ENCODE measurements around the gene STRIT1. TPM values are rescaled to one million over a fixed set of nuclear protein-coding genes. Genes with fewer than 3 reads are reported as not detected.

STRIT1 gene
- total and polyA plus RNA-seq, 8 donors = 1.4 TPM; not detected in 7

DNA sequence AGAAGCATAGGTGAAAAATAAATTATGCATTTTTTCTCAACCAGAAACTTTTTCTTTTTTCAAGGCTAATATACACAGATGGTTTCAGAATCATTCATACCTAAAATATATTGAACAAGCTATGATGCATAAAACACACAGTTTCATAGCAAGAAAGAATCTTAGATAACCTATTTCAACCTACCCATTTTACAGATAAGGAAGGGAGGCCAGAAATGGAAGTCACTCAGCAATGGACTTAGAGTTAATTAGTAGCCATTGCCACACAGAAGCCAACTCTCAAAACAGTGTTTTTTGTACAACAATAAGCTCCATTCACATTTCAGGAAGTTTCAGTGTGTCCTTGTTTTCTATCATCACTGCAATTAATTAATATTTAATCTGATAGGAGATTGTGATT lies 27.5 kb upstream of the STRIT1 start:
- Histone ChIP-seq H3K36me3 (no peaks in the 10 kb centered on the region), H3K27me3 (no peaks in the 10 kb centered on the region), H3K9me3 (no peaks in the 10 kb centered on the region), H3K27ac (no peak overlapping the region), H3K4me1 (no peaks in the 10 kb centered on the region), H3K4me3 (no peak overlapping the region)
- no peak for TF ChIP-seq EP300 (IDR thresholded peaks at IDR 0.05)
- TF ChIP-seq POLR2A (IDR thresholded peaks at IDR 0.05) = no peak
- no peak for TF ChIP-seq POLR2AphosphoS5 (IDR thresholded peaks at IDR 0.05)
- TF ChIP-seq CTCF (IDR thresholded peaks at IDR 0.05) = no peak
- intact Hi-C loops (cut with DNase I; ENCODE audit: low total_unique reads) = loop anchor here (10.0 kb wide), 1 partner anchor 566 kb away; no protein-coding TSS in a partner anchor
- DNase-seq = no peak

DNA sequence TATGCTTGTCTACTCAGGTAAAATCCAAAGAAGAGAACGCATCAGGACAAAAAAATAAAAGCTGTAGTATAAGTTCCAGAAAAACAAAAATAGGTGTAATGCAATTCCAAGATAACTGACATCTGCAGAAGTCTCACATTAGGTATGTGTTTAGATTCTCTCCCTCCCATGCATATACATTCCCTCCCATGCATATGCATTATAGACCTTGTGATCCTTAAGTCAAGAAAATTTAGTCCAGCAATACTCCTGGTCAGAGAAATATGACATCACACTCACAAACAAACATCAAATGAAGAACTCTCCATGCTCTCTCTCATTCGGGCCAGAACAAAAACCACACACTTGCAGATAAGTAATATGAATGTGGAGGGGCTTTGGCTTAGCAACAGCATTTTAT lies 25.3 kb upstream of the STRIT1 start:
- Histone ChIP-seq H3K27me3 (no peaks in the 10 kb centered on the region), H3K27ac (no peak overlapping the region), H3K4me3 (no peak overlapping the region), H3K9me3 (no peaks in the 10 kb centered on the region), H3K36me3 (no peaks in the 10 kb centered on the region), H3K4me1 (no peaks in the 10 kb centered on the region)
- no peak for DNase-seq
- TF ChIP-seq POLR2A (IDR thresholded peaks at IDR 0.05) = no peak
- TF ChIP-seq EP300 (IDR thresholded peaks at IDR 0.05) = no peak
- TF ChIP-seq CTCF (IDR thresholded peaks at IDR 0.05) = no peak
- no peak for TF ChIP-seq POLR2AphosphoS5 (IDR thresholded peaks at IDR 0.05)
- intact Hi-C loops (cut with DNase I; ENCODE audit: low total_unique reads) = no loop called here
- WGBS, 5 donors = 63 to 89% (median 84%) methylated on average over 2 of the region's 2 CpGs

DNA sequence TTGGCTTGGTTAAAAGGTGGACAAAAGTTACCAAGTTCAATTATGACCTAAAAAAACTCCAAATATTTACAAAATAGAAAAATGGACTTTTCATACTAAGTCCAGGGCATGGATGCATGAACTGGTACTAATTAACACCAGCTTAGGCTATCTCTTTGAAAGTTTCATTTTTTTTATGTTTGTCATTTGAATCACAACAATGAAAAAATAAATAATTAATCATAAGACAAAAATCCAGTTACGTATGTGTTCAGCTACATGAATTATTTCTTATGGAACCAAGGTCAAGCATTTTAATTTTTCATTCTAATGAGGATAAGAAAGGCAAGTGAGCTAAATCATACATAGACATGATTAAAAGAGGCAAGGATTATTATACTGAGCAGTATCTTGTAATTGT lies 23.7 kb upstream of the STRIT1 start:
- no peaks in the 10 kb centered on the region for H3K36me3 ChIP-seq
- H3K27me3 ChIP-seq = no peaks in the 10 kb centered on the region
- no peak for DNase-seq
- no peaks in the 10 kb centered on the region for H3K9me3 ChIP-seq
- 55 to 75% (median 64%) methylated on average over 1 of the region's 1 CpG for WGBS, 5 donors
- intact Hi-C loops (cut with DNase I; ENCODE audit: low total_unique reads) = no loop called here
- no peak overlapping the region for H3K4me3 ChIP-seq
- TF ChIP-seq CTCF (IDR thresholded peaks at IDR 0.05) (no peak), EP300 (IDR thresholded peaks at IDR 0.05) (no peak), POLR2A (IDR thresholded peaks at IDR 0.05) (no peak), POLR2AphosphoS5 (IDR thresholded peaks at IDR 0.05) (no peak)
- no peak overlapping the region for H3K27ac ChIP-seq
- H3K4me1 ChIP-seq = no peaks in the 10 kb centered on the region

- Histone ChIP-seq H3K27me3 (no peaks in the 10 kb centered on the region), H3K27ac (no peak overlapping the region), H3K4me3 (no peak overlapping the region), H3K9me3 (no peaks in the 10 kb centered on the region), H3K4me1 (no peaks in the 10 kb centered on the region), H3K36me3 (no peaks in the 10 kb centered on the region)
- DNase-seq = no peak
- intact Hi-C loops (cut with DNase I; ENCODE audit: low total_unique reads) = no loop called here
- TF ChIP-seq CTCF (IDR thresholded peaks at IDR 0.05) (no peak), POLR2AphosphoS5 (IDR thresholded peaks at IDR 0.05) (no peak), POLR2A (IDR thresholded peaks at IDR 0.05) (no peak), EP300 (IDR thresholded peaks at IDR 0.05) (no peak)
These were observed 22.9 kb upstream of the STRIT1 start for GRCh38 chr3:155316426-155316825.

Measured in stomach (tissue), 9 donors.